Activated CD4-positive, alpha-beta T cell treated with anti-CD3 and anti-CD28 coated beads, Interleukin-2, amount 10 ng/mL, durations not matched to agents 7 days and 5 days (primary cell): Measurements from ENCODE around the gene LST1. TPM values are rescaled to one million over a fixed set of nuclear protein-coding genes. Genes with fewer than 3 reads are reported as not detected.

Experiments
- CTCF ChIA-PET: fragments of 350-600 bp; sonication (Branson Sonifier 250); formaldehyde crosslinking; loops from one replicate; lab custom pipeline; 2021; ENCODE audit warnings: antibody characterized with exemption; lab: Charles Lee
- POLR2A ChIA-PET: fragments of 350-600 bp; sonication (Branson Sonifier 250); formaldehyde crosslinking; loops from one replicate; lab custom pipeline; 2021; ENCODE audit warnings: antibody characterized with exemption; lab: Charles Lee
- DNase-seq: peaks from one replicate; pipeline ENCODE4 v3.0.0-alpha.2; 2020
- H3K27ac Mint-ChIP-seq: one replicate; pipeline ENCODE4 v1.8.0; 2021; ENCODE audit warnings: mild to moderate bottlenecking, moderate library complexity, mixed read lengths
- H3K27me3 Mint-ChIP-seq: one replicate; pipeline ENCODE4 v1.8.0; 2021; ENCODE audit warnings: mixed read lengths
- H3K36me3 Mint-ChIP-seq: one replicate; pipeline ENCODE4 v1.8.0; 2021; ENCODE audit warnings: low read depth, mixed read lengths
- H3K4me1 Mint-ChIP-seq: one replicate; pipeline ENCODE4 v1.8.0; 2021; ENCODE audit warnings: mixed read lengths
- H3K4me3 Mint-ChIP-seq: one replicate; pipeline ENCODE4 v1.8.0; 2021; ENCODE audit warnings: mild to moderate bottlenecking, moderate library complexity, mixed read lengths
- H3K9me3 Mint-ChIP-seq: one replicate; pipeline ENCODE4 v1.8.0; 2021; ENCODE audit warnings: mixed read lengths
- total RNA-seq, 2 experiments: library from RNA; stranded (reverse); gene quantifications; one replicate each; pipeline ENCODE4 v1.2.3, GENCODE V29; 2021

LST1 gene
- total RNA-seq, 2 experiments from 2014 or later, result 33.3 to 36.8 TPM

GRCh38 chr6:31614684-31615578, 28.9 kb downstream of the LST1 start, which contains the start of gene AIF1:
Gene AIF1, plus strand, starts transcription at chr6:31615234. Its CDS starts 96 bp downstream, at chr6:31615330.
- Mint-ChIP-seq H3K27ac (peak within 1 kb of the TSS; percentile 86), H3K27me3 (no peaks in the 10 kb centered on the region), H3K36me3 (peaks cover 10% of the 10 kb centered on the region), H3K9me3 (no peaks in the 10 kb centered on the region), H3K4me3 (peak within 1 kb of the TSS; percentile 71), H3K4me1 (peaks cover 40% of the 10 kb centered on the region)
- POLR2A ChIA-PET, result no interaction called here
- CTCF ChIA-PET, result interaction anchor here (0.6 to 6.0 kb wide), 4 partner anchors 17 to 197 kb away, joined by 3 to 51 read pairs (median 10); partner anchors contain the start of gene ATP6V1G2
- DNase-seq, result no peak

- ChIA-PET CTCF (interaction anchor here (1.2 to 6.0 kb wide), 4 partner anchors 18 to 65 kb away, joined by 3 to 51 read pairs (median 3); no protein-coding TSS in a partner anchor), POLR2A (no interaction called here)
- H3K4me3 Mint-ChIP-seq, result peak overlapping the region; percentile 71
- peaks cover 10% of the 10 kb centered on the region for H3K36me3 Mint-ChIP-seq
- H3K9me3 Mint-ChIP-seq, result no peaks in the 10 kb centered on the region
- H3K27ac Mint-ChIP-seq, result peak overlapping the region; percentile 86
- DNase-seq, result peak; percentile 40
- H3K4me1 Mint-ChIP-seq, result peaks cover 40% of the 10 kb centered on the region
- H3K27me3 Mint-ChIP-seq, result no peaks in the 10 kb centered on the region
These were observed 29.7 kb downstream of the LST1 start for GRCh38 chr6:31615748-31616147.

- H3K9me3 Mint-ChIP-seq, result no peaks in the 10 kb centered on the region
- no peaks in the 10 kb centered on the region for H3K27me3 Mint-ChIP-seq
- peak overlapping the region; percentile 23 for H3K27ac Mint-ChIP-seq
- peaks cover 46% of the 10 kb centered on the region for H3K4me1 Mint-ChIP-seq
- peak overlapping the region; percentile 71 for H3K4me3 Mint-ChIP-seq
- DNase-seq, result no peak
- ChIA-PET CTCF (interaction anchor here (0.6 to 6.0 kb wide), 10 partner anchors 19 to 281 kb away, joined by 3 to 51 read pairs (median 3); partner anchors contain the start of genes ATP6V1G2 and NCR3), POLR2A (no interaction called here)
- H3K36me3 Mint-ChIP-seq, result peaks cover 20% of the 10 kb centered on the region
These were observed 30.9 kb downstream of the LST1 start for GRCh38 chr6:31617010-31617409.

- H3K9me3 Mint-ChIP-seq, result no peaks in the 10 kb centered on the region
- peaks cover 42% of the 10 kb centered on the region for H3K36me3 Mint-ChIP-seq
- H3K4me1 Mint-ChIP-seq, result peaks cover 51% of the 10 kb centered on the region
- H3K27me3 Mint-ChIP-seq, result no peaks in the 10 kb centered on the region
- DNase-seq, result peak; percentile 98
- peak overlapping the region; percentile 95 for H3K27ac Mint-ChIP-seq
- POLR2A ChIA-PET, result interaction anchor here (0.6 to 0.7 kb wide), 2 partner anchors 10 to 45 kb away, joined by 3 to 4 read pairs; partner anchors contain the start of gene GPANK1
- H3K4me3 Mint-ChIP-seq, result peak overlapping the region; percentile 86
- CTCF ChIA-PET, result interaction anchor here (0.6 to 3.5 kb wide), 5 partner anchors 22 to 145 kb away, joined by 3 to 12 read pairs (median 3); partner anchors contain the start of genes ATP6V1G2, LTB and TNF
These were observed 33.9 kb downstream of the LST1 start for GRCh38 chr6:31619805-31620585.

- peaks cover 49% of the 10 kb centered on the region for H3K36me3 Mint-ChIP-seq
- peak; percentile 80 for DNase-seq
- CTCF ChIA-PET, result interaction anchor here (0.9 to 3.5 kb wide), 3 partner anchors 22 to 45 kb away, joined by 3 to 12 read pairs (median 3); partner anchors contain the start of genes LTB and TNF
- peak within 1 kb of the TSS; percentile 95 for H3K27ac Mint-ChIP-seq
- H3K27me3 Mint-ChIP-seq, result no peaks in the 10 kb centered on the region
- peak within 1 kb of the TSS; percentile 86 for H3K4me3 Mint-ChIP-seq
- POLR2A ChIA-PET, result interaction anchor here (0.6 kb wide), 1 partner anchor 9 kb away, joined by 3 read pairs; no protein-coding TSS in a partner anchor
- no peaks in the 10 kb centered on the region for H3K9me3 Mint-ChIP-seq
- H3K4me1 Mint-ChIP-seq, result peaks cover 43% of the 10 kb centered on the region
These were observed 34.7 kb downstream of the LST1 start, which contains the start of gene PRRC2A for GRCh38 chr6:31620586-31621319. Gene PRRC2A, plus strand, starts transcription at chr6:31620715. Its CDS starts 2,075 bp downstream, at chr6:31622790.

- DNase-seq, result no peak
- Mint-ChIP-seq H3K27me3 (no peaks in the 10 kb centered on the region), H3K4me1 (peaks cover 36% of the 10 kb centered on the region), H3K9me3 (no peaks in the 10 kb centered on the region), H3K36me3 (peaks cover 52% of the 10 kb centered on the region), H3K4me3 (peak overlapping the region; percentile 86), H3K27ac (peak overlapping the region; percentile 92)
- POLR2A ChIA-PET, result interaction anchor here (0.6 to 1.0 kb wide), 2 partner anchors 30 to 116 kb away, joined by 3 read pairs; no protein-coding TSS in a partner anchor
- CTCF ChIA-PET, result interaction anchor here (1.0 to 4.3 kb wide), 6 partner anchors 14 to 82 kb away, joined by 3 to 16 read pairs (median 6); partner anchors contain the start of gene BAG6
These were observed 35.4 kb downstream of the LST1 start for GRCh38 chr6:31621320-31621939.

- Mint-ChIP-seq H3K9me3 (no peaks in the 10 kb centered on the region), H3K27ac (peak overlapping the region; percentile 92), H3K27me3 (no peaks in the 10 kb centered on the region), H3K4me3 (peak overlapping the region; percentile 86), H3K4me1 (peaks cover 32% of the 10 kb centered on the region), H3K36me3 (peaks cover 53% of the 10 kb centered on the region)
- ChIA-PET CTCF (interaction anchor here (0.6 to 4.3 kb wide), 7 partner anchors 14 to 83 kb away, joined by 3 to 16 read pairs (median 5); partner anchors contain the start of gene BAG6), POLR2A (interaction anchor here (0.6 to 1.0 kb wide), 2 partner anchors 30 to 116 kb away, joined by 3 read pairs; no protein-coding TSS in a partner anchor)
- no peak for DNase-seq
These were observed 35.9 kb downstream of the LST1 start for GRCh38 chr6:31621991-31622390.

GRCh38 chr6:31622684-31623091, 36.6 kb downstream of the LST1 start:
- H3K4me1 Mint-ChIP-seq, result peaks cover 37% of the 10 kb centered on the region
- peak overlapping the region; percentile 92 for H3K27ac Mint-ChIP-seq
- peak overlapping the region; percentile 86 for H3K4me3 Mint-ChIP-seq
- CTCF ChIA-PET, result interaction anchor here (0.6 to 4.3 kb wide), 8 partner anchors 13 to 222 kb away, joined by 3 to 16 read pairs (median 4); partner anchors contain the start of genes ATP6V1G2 and BAG6
- peaks cover 59% of the 10 kb centered on the region for H3K36me3 Mint-ChIP-seq
- no peak for DNase-seq
- POLR2A ChIA-PET, result interaction anchor here (0.7 to 1.0 kb wide), 2 partner anchors 30 to 115 kb away, joined by 3 to 10 read pairs; no protein-coding TSS in a partner anchor
- no peaks in the 10 kb centered on the region for H3K9me3 Mint-ChIP-seq
- H3K27me3 Mint-ChIP-seq, result no peaks in the 10 kb centered on the region

GRCh38 chr6:31624070-31624469, 38.0 kb downstream of the LST1 start:
- ChIA-PET CTCF (interaction anchor here (4.3 kb wide), 1 partner anchor 28 kb away, joined by 16 read pairs; the partner anchor contains the start of gene BAG6), POLR2A (no interaction called here)
- H3K4me3 Mint-ChIP-seq, result no peak overlapping the region
- H3K27ac Mint-ChIP-seq, result no peak overlapping the region
- peaks cover 32% of the 10 kb centered on the region for H3K4me1 Mint-ChIP-seq
- peaks cover 68% of the 10 kb centered on the region for H3K36me3 Mint-ChIP-seq
- no peaks in the 10 kb centered on the region for H3K27me3 Mint-ChIP-seq
- no peaks in the 10 kb centered on the region for H3K9me3 Mint-ChIP-seq
- no peak for DNase-seq

GRCh38 chr6:31626952-31627351, 40.9 kb downstream of the LST1 start:
- no peak overlapping the region for H3K4me3 Mint-ChIP-seq
- peaks cover 81% of the 10 kb centered on the region for H3K36me3 Mint-ChIP-seq
- H3K9me3 Mint-ChIP-seq, result no peaks in the 10 kb centered on the region
- ChIA-PET CTCF (interaction anchor here (1.1 to 1.4 kb wide), 3 partner anchors 10 to 29 kb away, joined by 3 to 6 read pairs (median 3); no protein-coding TSS in a partner anchor), POLR2A (no interaction called here)
- H3K27ac Mint-ChIP-seq, result no peak overlapping the region
- peaks cover 21% of the 10 kb centered on the region for H3K4me1 Mint-ChIP-seq
- DNase-seq, result no peak
- H3K27me3 Mint-ChIP-seq, result no peaks in the 10 kb centered on the region
